GM12872 (cell line): ENCODE results near the gene HMCN2.

ENCODE experiments used
- CTCF ChIP-seq: IDR thresholded peaks from 3 replicates; pipeline ENCODE4 v1.5.1; 2011; ENCODE audit warnings: low read depth, mild to moderate bottlenecking, low read length, moderate library complexity; ENCODE audit not compliant: insufficient read depth

HMCN2 gene

GRCh38 chr9:130447193-130447816, 181.7 kb downstream of the HMCN2 start:
- TF ChIP-seq CTCF, result no peak

GRCh38 chr9:130448035-130448624, 182.6 kb downstream of the HMCN2 start:
- TF ChIP-seq CTCF, result no peak

GRCh38 chr9:130448771-130449603, 183.4 kb downstream of the HMCN2 start:
- no peak for TF ChIP-seq CTCF

GRCh38 chr9:130450344-130451003, 184.9 kb downstream of the HMCN2 start:
- TF ChIP-seq CTCF, result no peak

DNA sequence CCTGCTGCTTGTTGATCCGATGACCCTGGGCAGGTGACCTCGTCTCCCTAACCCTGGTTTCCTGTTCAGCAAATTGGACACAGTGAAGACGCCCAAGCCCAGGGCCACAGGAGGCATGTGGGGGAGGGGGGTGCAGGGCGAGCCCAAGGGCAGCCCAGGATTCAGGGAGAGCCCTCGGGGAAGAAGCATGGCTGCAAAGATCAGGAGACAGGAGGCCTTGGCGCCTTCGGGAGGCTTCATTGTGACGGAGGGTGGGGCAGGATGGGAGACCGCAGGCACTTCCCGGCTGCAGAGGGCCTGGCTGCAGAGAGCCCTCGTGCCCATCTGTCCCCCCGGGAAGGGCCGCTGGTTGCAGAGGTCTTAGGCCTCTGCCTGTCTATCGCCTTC, 185.4 kb downstream of the HMCN2 start:
- no peak for TF ChIP-seq CTCF

DNA sequence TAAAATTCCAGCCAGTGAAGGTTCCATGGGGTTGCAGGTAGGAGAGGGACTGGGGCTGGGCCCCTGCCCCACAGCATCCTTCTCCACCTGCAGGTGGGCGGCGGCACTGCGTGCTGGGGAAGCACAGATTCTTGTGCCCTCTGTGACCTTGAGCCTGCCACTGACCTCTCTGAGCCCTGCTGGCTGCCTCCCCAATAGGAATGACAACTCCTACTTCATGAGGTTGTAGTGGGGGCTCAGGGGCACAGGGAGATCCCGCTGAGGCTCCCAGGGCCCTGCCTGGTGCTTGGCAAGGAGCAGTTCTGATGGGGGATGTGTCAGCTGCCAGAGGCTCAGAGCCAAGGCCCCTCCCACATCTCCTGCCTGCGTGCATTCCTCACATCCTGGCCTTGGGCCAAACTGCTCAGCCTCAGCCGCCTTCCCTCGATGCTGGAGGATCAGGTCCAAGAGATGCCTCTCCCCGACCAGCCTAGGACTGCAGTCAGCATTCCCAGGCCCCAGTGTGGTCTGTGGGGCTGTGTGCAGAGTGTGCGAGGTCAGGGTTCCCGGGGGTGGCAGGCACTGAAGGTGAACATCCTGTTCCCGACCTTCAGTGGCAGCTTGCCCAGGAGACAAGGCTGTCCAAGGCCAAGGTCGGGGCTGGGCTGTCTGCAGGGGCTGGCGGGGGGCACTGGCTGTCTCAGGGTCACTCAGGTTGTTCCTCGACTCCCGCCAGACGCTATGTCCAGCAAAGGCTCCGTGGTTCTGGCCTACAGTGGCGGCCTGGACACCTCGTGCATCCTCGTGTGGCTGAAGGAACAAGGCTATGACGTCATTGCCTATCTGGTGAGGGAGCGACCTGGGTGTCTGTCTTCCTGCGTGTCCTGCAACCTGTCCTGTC, 186.2 kb downstream of the HMCN2 start:
- peak; percentile 69 for TF ChIP-seq CTCF
